ENCODE measurements around the gene INPP5J.
"Not testable (repeated sequence)": the region's sequence is repeated elsewhere in the genome, so short reads cannot be mapped to it uniquely, and the experiment has no call there.

Gene INPP5J

GRCh38 chr22:31170971-31171370 lies 48.2 kb downstream of the INPP5J start:
- DNase-seq (ENCODE audit: low read depth), result no peak
- no peak overlapping the region for H3K4me3 ChIP-seq (ENCODE audit: low read depth, low read length)
- in situ Hi-C loops (cut with HindIII; ENCODE audit: low sequenced_read_pairs), result loop anchor here (5.0 kb wide), 1 partner anchor 54 kb away; no protein-coding TSS in a partner anchor
- TF ChIP-seq, protein P1, sequence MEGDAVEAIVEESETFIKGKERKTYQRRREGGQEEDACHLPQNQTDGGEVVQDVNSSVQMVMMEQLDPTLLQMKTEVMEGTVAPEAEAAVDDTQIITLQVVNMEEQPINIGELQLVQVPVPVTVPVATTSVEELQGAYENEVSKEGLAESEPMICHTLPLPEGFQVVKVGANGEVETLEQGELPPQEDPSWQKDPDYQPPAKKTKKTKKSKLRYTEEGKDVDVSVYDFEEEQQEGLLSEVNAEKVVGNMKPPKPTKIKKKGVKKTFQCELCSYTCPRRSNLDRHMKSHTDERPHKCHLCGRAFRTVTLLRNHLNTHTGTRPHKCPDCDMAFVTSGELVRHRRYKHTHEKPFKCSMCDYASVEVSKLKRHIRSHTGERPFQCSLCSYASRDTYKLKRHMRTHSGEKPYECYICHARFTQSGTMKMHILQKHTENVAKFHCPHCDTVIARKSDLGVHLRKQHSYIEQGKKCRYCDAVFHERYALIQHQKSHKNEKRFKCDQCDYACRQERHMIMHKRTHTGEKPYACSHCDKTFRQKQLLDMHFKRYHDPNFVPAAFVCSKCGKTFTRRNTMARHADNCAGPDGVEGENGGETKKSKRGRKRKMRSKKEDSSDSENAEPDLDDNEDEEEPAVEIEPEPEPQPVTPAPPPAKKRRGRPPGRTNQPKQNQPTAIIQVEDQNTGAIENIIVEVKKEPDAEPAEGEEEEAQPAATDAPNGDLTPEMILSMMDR (IDR thresholded peaks at IDR 0.05; ENCODE audit: low read depth, low read length, missing control alignments), result no peak

- in situ Hi-C loops (cut with HindIII; ENCODE audit: low sequenced_read_pairs), result loop anchor here (5.0 kb wide), 1 partner anchor 54 kb away; no protein-coding TSS in a partner anchor
- not testable (repeated sequence) for DNase-seq (ENCODE audit: low read depth); H3K4me3 ChIP-seq (ENCODE audit: low read depth, low read length)
Observed at GRCh38 chr22:31171734-31172133, 49.0 kb downstream of the INPP5J start.

DNA sequence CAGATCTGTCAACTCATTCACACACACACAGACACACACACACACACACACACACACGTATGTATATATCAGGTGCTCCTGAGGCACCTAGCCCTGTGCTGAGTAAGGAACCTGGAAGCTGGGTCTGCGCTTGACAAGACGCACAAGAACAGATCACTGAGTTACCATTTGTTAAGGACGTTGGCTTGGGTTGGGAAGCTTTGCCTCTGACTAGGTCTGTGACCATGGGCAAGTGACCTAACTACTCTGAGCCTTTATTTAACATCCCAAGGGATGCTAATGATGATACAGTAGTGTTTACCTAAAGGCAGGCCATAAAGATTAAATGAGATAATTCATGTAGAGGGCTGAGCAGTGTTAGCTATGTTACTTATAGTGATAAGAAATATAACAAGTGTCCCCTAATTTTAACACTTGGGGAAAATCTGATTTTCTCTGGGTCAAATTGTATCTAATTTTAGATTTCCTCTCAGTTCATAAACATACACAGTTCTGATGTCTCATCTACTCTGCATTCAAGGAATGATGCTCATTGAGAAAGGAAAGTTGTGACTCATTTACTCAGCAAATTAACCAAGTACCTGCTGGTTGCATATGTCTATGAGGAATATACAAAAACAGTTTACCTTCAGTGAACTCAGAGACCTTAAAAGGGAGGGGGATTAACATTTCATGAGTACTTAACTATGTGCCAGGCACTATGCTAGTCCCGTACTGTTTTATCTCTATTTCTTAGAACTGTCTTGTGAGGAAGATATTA lies 50.8 kb downstream of the INPP5J start:
- TF ChIP-seq, protein P1 (IDR thresholded peaks at IDR 0.05; ENCODE audit: low read depth, low read length, missing control alignments), result no peak
- in situ Hi-C loops (cut with HindIII; ENCODE audit: low sequenced_read_pairs), result loop anchor here (5.0 kb wide), 1 partner anchor 56 kb away; no protein-coding TSS in a partner anchor
- H3K4me3 ChIP-seq (ENCODE audit: low read depth, low read length), result no peak overlapping the region
- peak; percentile 60 for DNase-seq (ENCODE audit: low read depth)

DNA sequence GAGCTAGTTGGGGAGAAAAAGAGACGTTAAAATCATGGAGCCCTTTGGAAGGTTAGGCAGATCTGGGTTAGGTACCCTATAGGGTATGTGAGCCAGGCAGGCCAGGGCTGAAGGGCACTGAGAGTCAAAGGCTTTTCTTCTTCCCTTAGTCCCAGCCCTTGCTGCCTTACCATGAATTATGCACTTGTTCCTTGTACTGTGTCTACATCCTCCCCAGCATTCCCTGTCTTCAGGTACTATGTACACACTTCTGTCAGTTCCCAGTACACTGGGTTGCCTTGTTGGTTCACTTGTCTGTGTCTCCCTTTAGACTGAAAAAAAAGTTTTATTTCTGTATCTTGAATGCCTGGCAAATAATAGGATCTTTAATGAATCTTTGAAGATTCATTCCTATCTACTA lies 54.2 kb downstream of the INPP5J start:
- in situ Hi-C loops (cut with HindIII; ENCODE audit: low sequenced_read_pairs), result loop anchor here (5.0 kb wide), 1 partner anchor 35 kb away; the partner anchor contains the start of gene LIMK2
- no peak for DNase-seq (ENCODE audit: low read depth)
- no peak overlapping the region for H3K4me3 ChIP-seq (ENCODE audit: low read depth, low read length)
- TF ChIP-seq, protein P1 (IDR thresholded peaks at IDR 0.05; ENCODE audit: low read depth, low read length, missing control alignments), result no peak

GRCh38 chr22:31177420-31178162 lies 54.8 kb downstream of the INPP5J start:
- TF ChIP-seq, protein P1 (IDR thresholded peaks at IDR 0.05; ENCODE audit: low read depth, low read length, missing control alignments), result no peak
- peak; percentile 72 for DNase-seq (ENCODE audit: low read depth)
- H3K4me3 ChIP-seq (ENCODE audit: low read depth, low read length), result no peak overlapping the region
- in situ Hi-C loops (cut with HindIII; ENCODE audit: low sequenced_read_pairs), result loop anchor here (5.0 kb wide), 1 partner anchor 35 kb away; the partner anchor contains the start of gene LIMK2

DNA sequence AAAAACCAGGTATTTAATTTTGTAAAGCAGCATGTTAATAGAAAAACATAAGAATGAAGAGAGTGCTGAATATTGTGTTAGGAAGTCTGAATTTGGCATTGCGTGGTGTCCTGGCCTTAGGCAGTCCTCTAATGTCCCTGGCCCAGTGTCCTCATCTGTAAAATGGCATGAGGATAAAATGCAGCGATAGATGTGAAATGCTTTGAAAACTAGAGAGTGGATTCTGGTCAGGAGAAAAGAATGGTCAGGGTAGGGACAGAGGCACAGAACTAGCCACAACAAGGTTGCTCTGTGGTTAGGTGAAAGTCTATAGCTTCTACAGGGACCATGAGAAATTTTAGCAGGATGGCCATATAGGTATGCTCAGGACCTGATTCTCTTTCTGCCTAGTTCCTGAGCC lies 56.1 kb downstream of the INPP5J start:
- no peak for DNase-seq (ENCODE audit: low read depth)
- TF ChIP-seq, protein P1 (IDR thresholded peaks at IDR 0.05; ENCODE audit: low read depth, low read length, missing control alignments), result no peak
- H3K4me3 ChIP-seq (ENCODE audit: low read depth, low read length), result no peak overlapping the region
- in situ Hi-C loops (cut with HindIII; ENCODE audit: low sequenced_read_pairs), result loop anchor here (5.0 kb wide), 1 partner anchor 33 kb away; the partner anchor contains the start of gene LIMK2

Measured in astrocyte of the cerebellum (primary cell).